Activated CD4-positive, alpha-beta T cell treated with anti-CD3 and anti-CD28 coated beads for 24 hours (primary cell): Measurements from ENCODE around the gene HYI.
"Not testable (repeated sequence)": the region's sequence is repeated elsewhere in the genome, so short reads cannot be mapped to it uniquely, and the experiment has no call there.

Source experiments
- DNase-seq, 2 donors: peaks; one replicate each; pipeline ENCODE4 v3.0.0-alpha.2; 2020; ENCODE audit warnings: low read depth in 2 of 2

HYI gene

GRCh38 chr1:43464681-43465504, 11.2 kb upstream of the HYI start:
- no peak for DNase-seq

GRCh38 chr1:43463479-43463878, 9.7 kb upstream of the HYI start:
- no peak for DNase-seq

DNA sequence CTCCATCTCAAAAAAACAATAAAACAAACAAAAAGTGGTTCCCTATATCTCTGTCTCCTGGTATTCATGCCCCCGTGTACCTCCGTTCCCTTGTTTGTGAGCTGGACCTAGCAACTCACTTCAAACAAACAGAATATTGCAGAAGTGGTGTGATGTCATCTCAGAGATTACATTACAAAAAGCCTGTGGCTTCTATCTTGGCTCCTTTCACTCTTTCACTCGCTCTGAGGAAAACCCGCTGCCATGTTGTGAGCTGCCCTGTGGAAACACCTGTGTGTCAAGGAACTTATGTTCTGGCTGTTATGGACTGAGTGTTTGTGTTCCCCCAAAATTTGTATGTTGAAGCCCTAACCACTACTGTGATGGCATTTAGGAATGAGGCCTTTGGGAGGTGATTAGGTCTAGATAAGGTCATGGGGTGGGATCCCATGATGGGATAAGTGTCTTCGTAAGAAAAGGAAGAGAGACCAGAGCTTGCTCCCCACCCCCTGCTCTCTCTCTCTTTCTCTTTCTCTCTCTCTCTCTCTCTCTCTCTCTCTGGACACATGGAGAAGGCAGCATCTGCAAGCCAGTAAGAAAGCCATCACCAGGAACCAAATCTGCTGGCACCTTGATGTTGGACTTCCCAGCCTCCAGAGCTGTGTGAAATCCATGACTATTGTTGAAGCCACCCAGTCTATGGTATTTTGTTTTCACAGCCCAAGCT, 7.4 kb upstream of the HYI start:
- DNase-seq = no peak

GRCh38 chr1:43458379-43458778, 4.6 kb upstream of the HYI start:
- DNase-seq = not testable (repeated sequence)

GRCh38 chr1:43455213-43455889, 1.6 kb upstream of the HYI start:
- no peak for DNase-seq

- peak; percentile 21 to 34 for DNase-seq
Observed at GRCh38 chr1:43454270-43455011, 710 bp upstream of the HYI start.

DNA sequence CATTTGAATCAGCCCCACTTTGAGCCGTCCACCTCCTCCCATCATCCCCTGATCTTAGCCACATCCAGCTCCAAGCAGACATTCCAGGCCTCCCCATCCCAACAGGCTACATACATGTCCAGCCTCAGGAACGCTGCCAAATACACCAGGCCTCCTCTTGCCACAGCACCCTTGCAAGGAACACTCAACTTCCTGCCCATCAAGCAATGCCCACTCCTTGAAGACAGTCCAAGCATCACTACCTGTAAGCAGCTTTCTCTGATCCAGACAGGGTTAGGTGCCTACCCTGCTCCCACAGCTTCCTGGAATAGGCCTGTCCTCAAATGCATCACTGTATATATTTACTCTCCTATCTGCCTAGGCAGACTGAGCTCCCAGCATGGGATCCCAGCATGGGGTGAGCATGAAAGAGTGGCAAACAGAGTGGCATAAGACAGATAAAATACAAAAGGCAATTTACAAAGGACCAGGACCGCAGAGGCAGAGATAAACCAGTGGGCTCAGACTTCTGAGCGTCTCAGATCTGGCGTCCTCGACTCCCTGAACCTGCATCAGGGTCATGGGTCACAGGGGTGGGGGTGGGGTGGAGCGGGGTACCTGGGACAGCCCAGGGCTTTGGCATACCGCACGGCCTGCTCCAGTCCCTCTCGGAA, 816 bp downstream of the HYI start:
- DNase-seq = no peak

DNA sequence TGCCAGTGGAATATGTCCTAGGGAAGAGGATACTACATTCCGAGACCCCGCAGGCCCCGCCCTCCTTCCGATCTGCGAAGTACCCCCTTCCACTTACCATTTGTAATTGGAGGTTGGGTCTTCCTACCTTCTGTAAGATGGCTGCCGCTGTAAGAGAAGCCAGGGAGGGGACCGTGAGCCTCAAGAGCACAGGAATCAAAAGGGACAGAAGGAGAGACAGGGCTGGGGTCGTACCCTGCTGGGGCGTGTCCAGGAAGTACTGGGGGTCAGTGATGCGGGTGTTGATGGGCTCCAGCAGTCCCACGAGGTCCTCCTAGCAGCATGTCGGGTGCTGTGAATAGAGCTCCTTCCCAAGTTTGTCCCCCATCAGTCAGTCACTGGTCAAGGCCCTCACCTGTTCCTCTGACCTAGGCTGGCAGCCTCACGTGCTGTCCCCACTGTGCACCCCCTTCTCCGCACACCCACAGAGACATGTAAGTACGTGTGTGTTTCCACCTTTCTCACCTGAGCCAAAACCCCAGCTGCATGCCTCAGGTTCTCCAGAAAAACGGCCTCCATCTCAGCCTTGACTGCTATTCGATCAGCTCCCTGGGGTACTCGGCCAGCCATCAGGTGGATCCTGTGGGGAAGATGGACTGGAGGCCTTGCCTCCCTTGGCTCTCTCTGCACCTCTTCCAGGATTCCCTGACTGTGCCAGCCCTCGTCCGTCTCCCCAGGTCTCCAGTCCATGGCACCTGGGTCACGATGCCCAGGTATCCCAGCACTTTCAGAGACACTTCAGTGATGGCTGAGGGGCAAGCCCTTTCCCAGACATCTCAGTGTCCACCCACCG, 1.8 kb downstream of the HYI start:
- no peak for DNase-seq

GRCh38 chr1:43451157-43451591, 2.6 kb downstream of the HYI start:
- no peak for DNase-seq

GRCh38 chr1:43450251-43450941, 3.3 kb downstream of the HYI start:
- no peak for DNase-seq

DNA sequence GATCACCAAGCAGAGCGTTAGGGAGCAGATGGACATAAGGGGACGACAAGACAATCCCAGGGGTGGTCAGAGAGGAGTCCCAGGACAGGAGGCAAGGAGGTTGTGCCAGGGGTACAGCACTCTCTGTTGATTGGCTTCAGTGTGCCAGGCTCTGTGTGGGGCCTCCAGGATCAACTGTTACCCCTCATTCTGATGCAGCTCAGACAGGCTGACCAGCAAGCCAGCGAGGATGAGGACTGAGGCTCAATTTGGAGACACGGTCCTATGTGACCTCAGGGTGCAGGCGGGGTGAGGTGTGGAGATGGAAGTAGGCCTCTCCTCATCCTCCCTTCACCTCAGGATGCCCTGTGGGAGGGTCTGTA, 4.0 kb downstream of the HYI start:
- DNase-seq = no peak

DNA sequence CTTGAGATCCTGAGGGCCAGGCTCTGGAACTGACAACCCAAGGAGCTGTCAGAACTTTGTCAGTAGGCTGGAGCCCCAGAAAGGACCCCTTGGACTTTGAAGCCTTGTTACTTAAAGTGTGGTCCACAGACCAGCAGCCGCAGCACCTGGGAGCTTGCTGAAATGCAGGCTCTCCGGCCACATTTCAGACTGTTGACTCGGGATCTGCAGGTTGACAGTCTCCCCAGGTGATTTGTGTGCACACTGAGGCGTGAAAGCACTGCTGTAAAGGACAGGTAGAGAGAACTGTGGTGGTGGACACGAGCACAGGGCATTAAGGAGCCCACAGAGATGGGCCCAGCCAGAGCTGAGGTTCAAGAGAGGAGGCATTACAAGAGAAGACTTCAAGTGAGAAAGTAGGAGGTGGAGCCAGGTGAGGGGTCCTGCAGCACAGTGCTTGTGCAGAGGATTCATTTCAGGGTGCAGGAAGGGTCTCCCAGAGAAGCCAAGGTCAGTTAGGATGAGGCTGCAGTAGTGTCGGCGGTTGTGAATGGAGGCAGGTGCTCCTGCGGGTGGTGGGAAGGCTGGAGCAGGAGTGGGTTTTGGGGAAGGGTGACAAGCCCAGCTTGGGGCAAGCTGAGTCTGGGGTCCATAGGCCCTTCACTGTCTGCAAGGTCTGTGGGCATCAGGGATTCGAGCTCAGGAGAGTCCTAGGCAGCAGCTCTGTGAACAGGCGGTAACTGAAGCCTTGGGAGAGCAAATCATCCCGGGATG, 4.6 kb downstream of the HYI start:
- no peak for DNase-seq

GRCh38 chr1:43447891-43448708, 5.6 kb downstream of the HYI start:
- DNase-seq = no peak

DNA sequence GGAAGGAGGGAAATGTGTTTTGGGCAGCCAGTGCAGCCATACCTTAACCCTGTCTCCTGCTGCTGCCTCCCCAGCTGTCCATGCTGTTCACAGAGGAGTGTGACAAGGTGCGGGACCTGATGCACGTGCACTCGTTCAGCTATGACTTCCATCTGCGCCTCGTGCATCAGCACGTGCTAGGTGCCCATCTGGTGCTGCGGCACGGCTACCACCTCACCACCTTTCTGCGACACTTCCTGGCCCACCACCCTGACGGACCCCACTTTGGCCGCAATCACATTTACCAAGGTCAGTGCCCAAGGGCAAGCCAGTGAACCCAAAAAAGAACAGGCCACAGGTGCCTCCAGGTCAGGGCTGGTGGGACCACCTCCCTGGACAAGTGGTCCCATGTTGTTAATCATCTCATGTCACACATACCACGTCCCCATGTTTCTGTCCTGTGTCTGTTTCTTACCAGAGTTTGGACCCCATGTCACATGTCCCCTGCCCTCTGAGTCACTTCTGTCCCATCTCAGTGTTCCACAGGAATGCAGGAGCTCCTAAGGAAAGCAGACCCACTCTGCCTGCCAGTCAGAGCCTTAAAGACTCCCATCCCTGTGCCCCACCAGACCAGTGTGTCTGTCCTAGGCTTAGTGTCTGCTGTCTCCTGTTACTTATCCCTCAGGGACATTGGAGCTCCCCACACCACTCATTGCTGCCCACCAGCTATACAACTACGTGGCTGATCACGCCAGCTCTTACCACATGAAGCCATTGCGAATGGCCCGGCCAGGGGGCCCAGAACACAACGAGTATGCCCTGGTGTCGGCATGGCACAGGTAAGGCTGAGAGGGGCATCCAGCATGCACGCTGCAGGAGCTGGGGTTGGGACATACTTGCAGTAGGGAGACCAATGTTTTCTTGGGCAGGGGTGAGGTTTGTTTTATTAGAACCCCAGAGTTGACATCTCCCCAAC, 6.6 kb downstream of the HYI start:
- no peak for DNase-seq

DNA sequence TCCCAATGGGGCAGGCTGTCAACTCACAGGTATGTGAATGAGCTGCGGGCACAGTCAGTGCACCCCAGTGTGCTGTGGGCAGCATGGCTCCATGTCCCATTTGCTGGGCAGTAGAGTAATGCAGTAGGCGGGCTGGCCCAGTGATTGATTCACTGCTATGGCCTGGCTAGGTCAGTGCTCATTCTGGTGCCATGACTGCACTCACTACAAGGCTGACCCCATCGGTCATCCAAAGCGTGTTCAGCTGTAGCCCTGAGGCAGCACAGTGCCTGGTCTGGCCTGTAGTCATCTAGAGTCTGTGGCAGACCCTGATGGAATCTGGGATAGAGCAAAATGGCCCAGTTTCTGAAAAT, 7.4 kb downstream of the HYI start:
- DNase-seq = no peak

GRCh38 chr1:43445606-43446387, 7.9 kb downstream of the HYI start:
- no peak for DNase-seq

DNA sequence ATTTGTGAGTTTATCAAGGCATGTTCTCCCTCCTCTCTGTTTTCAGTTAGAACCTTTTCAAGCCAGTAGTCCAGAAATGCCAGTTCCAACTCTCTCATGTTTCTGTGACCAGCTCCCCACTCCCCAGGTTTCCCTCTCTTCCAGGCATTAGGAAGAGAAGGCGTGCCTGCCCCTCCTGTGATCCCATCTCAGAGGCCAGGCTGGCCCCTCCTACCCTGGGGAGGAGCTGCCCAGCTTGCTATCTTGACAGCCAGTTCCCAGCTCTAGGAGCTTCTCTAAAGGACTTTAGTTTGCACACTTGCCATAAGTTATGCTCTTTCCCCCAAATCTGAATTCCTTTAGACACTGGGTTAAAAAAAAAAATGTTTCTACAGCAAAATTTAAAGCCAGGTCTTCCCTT, 8.9 kb downstream of the HYI start:
- no peak for DNase-seq
